Activated CD4-positive, alpha-beta T cell treated with anti-CD3 and anti-CD28 coated beads for 36 hours (primary cell): ENCODE data around the gene LSMEM2. TPM values are rescaled to one million over a fixed set of nuclear protein-coding genes. Genes with fewer than 3 reads are reported as not detected.

ENCODE experiments used
- ATAC-seq: fragments of 200-7000 bp; cut with Tn5 transposase; one replicate; pipeline ENCODE4 v1.10.0; 2021; ENCODE audit warnings: mild to moderate bottlenecking, moderate library complexity
- CTCF ChIA-PET: fragments of 350-600 bp; sonication (Branson Sonifier 250); formaldehyde crosslinking; loops from one replicate; lab custom pipeline; 2021; ENCODE audit warnings: antibody characterized with exemption; lab: Charles Lee
- POLR2A ChIA-PET: fragments of 350-600 bp; sonication (Branson Sonifier 250); formaldehyde crosslinking; loops from one replicate; lab custom pipeline; 2021; ENCODE audit warnings: antibody characterized with exemption, inconsistent platforms; lab: Charles Lee
- DNase-seq: peaks from one replicate; pipeline ENCODE4 v3.0.0-alpha.2; 2020
- H3K27ac Mint-ChIP-seq: one replicate; pipeline ENCODE4 v1.8.0; 2021; ENCODE audit warnings: mixed read lengths
- H3K27me3 Mint-ChIP-seq: one replicate; pipeline ENCODE4 v1.8.0; 2021; ENCODE audit warnings: mixed read lengths
- H3K36me3 Mint-ChIP-seq: one replicate; pipeline ENCODE4 v1.8.0; 2021; ENCODE audit warnings: low read depth, mixed read lengths
- H3K4me1 Mint-ChIP-seq: one replicate; pipeline ENCODE4 v1.8.0; 2021; ENCODE audit warnings: mixed read lengths
- H3K4me3 Mint-ChIP-seq: one replicate; pipeline ENCODE4 v1.8.0; 2021; ENCODE audit warnings: mild to moderate bottlenecking, moderate library complexity, mixed read lengths
- H3K9me3 Mint-ChIP-seq: one replicate; pipeline ENCODE4 v1.8.0; 2021; ENCODE audit warnings: low read depth, mixed read lengths
- intact Hi-C, 2 experiments: fragments of 100-400 bp; cut with DNase I in 1 of 2; cut with micrococcal nuclease in 1 of 2; formaldehyde crosslinking; loops; one replicate each; pipeline versions ENCODE4 v1.14.2 to v1.15.1; 2022 to 2024; cut with DNase I, micrococcal nuclease
- total RNA-seq, 2 experiments: library from RNA; stranded (reverse); gene quantifications; one replicate each; pipeline ENCODE4 v1.2.3, GENCODE V29; 2021

Gene LSMEM2
- total RNA-seq, 2 experiments from 2014 or later: not detected

DNA sequence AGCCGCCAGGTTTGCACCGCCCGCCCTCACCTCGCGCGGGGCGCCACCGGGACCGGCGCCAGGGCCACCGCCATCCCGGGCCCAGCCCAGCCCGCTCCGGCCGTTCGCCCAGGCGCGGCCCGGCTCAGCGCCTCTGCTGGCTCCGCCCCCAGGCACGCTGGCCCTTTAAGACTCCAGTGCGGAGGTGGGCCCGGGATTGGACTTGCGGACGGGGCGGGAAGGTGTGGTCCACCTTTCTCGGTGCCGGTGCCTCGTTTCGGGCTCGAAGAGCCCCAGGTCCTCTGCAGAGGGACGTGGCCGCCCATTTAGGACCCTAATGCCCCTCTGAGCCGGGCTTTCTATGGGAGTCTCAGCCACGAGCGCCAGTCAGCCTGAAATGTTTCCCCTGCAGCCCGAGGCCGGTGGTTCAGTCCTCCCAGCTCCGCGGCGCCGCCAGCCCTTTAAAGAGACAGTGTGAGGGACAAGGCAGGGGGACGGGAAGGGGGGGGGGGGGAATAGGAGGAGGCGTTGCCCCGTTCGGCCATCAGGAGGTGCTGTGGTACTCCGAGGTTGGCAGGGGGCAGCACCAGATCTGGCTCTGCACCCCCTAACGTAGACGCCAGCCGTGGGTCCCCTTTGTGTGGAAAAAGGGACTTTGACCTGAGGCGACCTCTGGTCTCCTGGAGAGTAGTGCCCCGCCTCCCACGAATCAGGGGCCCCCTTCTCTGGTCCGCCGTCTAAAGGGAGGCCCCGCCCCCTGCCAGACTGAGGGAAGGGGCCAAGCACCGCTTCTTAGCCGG lies 42.6 kb downstream of the LSMEM2 start:
- Mint-ChIP-seq H3K36me3 (no peaks in the 10 kb centered on the region), H3K9me3 (no peaks in the 10 kb centered on the region)

DNA sequence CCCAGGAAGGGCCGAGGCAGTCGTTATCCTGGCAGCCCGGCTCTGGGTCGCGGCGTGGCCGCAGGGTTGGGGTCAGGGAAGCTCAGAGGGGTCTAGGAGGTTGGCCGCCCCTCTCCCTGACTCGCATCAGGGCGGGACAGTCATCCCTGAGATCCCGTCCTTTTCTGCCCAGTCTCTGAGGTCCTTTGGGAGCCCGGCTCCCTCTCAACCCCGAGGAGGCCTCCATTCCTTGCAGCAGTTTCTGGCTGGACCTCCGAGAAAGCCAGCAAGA lies 43.2 kb downstream of the LSMEM2 start:
- ATAC-seq (no peak), DNase-seq (no peak)
- H3K27me3 Mint-ChIP-seq: no peaks in the 10 kb centered on the region
- H3K4me1 Mint-ChIP-seq: peaks cover 37% of the 10 kb centered on the region
- H3K4me3 Mint-ChIP-seq: peak overlapping the region; percentile 70
- H3K36me3 Mint-ChIP-seq: no peaks in the 10 kb centered on the region
- intact Hi-C loops: loop anchor here in 1 of 2 experiments (10.0 kb wide), 1 partner anchor 47 kb away; the partner anchor contains the start of gene LSMEM2
- ChIA-PET POLR2A (interaction anchor here (1.0 to 1.8 kb wide), 2 partner anchors 15 to 23 kb away, joined by 3 to 4 read pairs; partner anchors contain the start of genes HYAL3 and NAA80), CTCF (interaction anchor here (2.0 to 3.4 kb wide), 2 partner anchors 10 to 15 kb away, joined by 6 to 27 read pairs; no protein-coding TSS in a partner anchor)
- H3K27ac Mint-ChIP-seq: no peak overlapping the region
- no peaks in the 10 kb centered on the region for H3K9me3 Mint-ChIP-seq

More for the DNA sequence above, 42.6 kb downstream of the LSMEM2 start:
- no peaks in the 10 kb centered on the region for H3K27me3 Mint-ChIP-seq
- intact Hi-C loops: loop anchor here (1.0 to 10.0 kb wide), 10 partner anchors 15 to 127 kb away; partner anchors contain the start of genes HYAL3 (in 2 of the 2), NAA80 (in 2 of the 2), IFRD2 (in 1 of the 2) and LSMEM2 (in 1 of the 2)
- peak; percentile 90 for DNase-seq
- H3K27ac Mint-ChIP-seq: peak overlapping the region; percentile 85
- POLR2A ChIA-PET: interaction anchor here (0.7 to 1.8 kb wide), 2 partner anchors 16 to 22 kb away, joined by 3 to 4 read pairs; no protein-coding TSS in a partner anchor
- peak overlapping the region; percentile 84 for H3K4me3 Mint-ChIP-seq
- peaks cover 38% of the 10 kb centered on the region for H3K4me1 Mint-ChIP-seq
- peak; percentile 79 for ATAC-seq
- CTCF ChIA-PET: interaction anchor here (0.5 to 2.0 kb wide), 3 partner anchors 10 to 271 kb away, joined by 3 to 6 read pairs (median 3); no protein-coding TSS in a partner anchor

DNA sequence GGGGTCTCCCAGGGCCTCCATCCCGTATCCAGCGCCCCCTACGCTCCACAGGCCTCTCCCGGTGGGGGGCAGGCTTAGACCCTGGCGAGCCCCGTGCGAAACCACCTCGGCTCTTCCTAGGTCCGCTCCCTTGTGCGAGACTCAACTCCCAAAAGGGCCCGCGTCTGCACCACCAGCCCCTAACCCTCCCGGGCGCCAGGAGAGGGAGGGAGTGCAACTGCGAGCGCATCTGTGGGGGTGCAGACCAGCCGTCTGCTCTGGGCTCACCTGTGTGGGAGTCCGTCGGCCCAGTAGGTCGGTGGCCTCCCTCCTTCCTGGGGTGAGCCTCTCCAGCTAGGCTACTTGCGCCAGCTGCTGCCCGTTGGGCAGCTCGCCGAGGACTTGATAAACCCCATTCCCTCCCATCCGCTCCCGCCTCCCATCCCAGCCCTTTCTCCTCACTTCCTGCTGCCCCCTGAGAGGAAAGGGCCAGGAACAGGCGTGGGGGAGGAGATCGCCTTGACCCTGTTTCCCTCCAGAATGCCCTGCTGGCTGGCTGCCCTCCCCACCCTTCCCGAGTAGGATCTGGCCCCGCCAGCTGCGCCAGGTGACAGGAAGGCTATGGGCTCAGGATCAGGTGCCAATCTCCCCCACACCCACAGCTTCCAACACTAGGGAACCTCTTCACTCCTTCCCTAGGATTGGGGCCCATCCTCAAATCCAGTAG lies 43.7 kb downstream of the LSMEM2 start, which contains the start of gene HYAL2:
TSS of gene HYAL2 (minus strand) at position 360 of the 706 bp plus-strand sequence. CDS start 2,256 bp downstream, outside the sequence.
- Mint-ChIP-seq H3K36me3 (no peaks in the 10 kb centered on the region), H3K27ac (peak within 1 kb of the TSS; percentile 85), H3K4me1 (peaks cover 36% of the 10 kb centered on the region), H3K27me3 (no peaks in the 10 kb centered on the region), H3K4me3 (peak within 1 kb of the TSS; percentile 70), H3K9me3 (no peaks in the 10 kb centered on the region)
- CTCF ChIA-PET: interaction anchor here (0.7 to 3.4 kb wide), 4 partner anchors 9 to 59 kb away, joined by 3 to 27 read pairs (median 6); partner anchors contain the start of gene IFRD2
- ATAC-seq: no peak
- POLR2A ChIA-PET: interaction anchor here (1.0 kb wide), 1 partner anchor 23 kb away, joined by 3 read pairs; the partner anchor contains the start of genes HYAL3 and NAA80
- DNase-seq: no peak
- intact Hi-C loops: loop anchor here in 1 of 2 experiments (10.0 kb wide), 1 partner anchor 48 kb away; the partner anchor contains the start of gene LSMEM2

DNA sequence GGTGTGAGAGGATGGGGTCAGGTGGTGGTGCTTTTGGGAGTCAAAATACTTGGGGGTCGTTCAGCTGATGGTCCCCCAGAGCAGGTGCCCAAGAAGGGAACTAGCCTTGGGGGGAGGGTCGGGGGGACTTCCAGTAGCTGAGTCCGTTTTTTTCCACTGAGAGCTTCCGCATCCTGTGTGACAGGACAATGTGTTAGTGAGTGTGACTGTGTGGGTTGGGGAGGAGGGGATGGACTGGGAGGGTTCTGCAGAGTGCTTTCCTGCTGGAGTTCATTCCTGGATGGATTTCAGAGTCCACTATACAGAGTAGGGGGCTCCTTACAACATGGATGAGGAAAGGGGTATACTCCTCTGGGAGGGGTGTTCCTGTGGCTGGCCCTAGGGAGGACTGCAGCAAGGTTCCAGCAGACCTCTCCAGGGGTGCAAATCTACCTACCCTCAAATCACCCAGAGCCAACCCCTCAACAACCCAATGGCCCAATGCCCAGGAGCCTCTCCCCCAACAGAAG lies 44.3 kb downstream of the LSMEM2 start:
- intact Hi-C loops: loop anchor here in 1 of 2 experiments (10.0 kb wide), 1 partner anchor 48 kb away; the partner anchor contains the start of gene LSMEM2
- ChIA-PET POLR2A (interaction anchor here (1.0 kb wide), 1 partner anchor 24 kb away, joined by 3 read pairs; the partner anchor contains the start of genes HYAL3 and NAA80), CTCF (interaction anchor here (0.6 to 3.4 kb wide), 6 partner anchors 9 to 1832 kb away, joined by 3 to 27 read pairs (median 4); partner anchors contain the start of genes IFRD2 and RASSF1)
- peaks cover 37% of the 10 kb centered on the region for H3K4me1 Mint-ChIP-seq
- no peaks in the 10 kb centered on the region for H3K9me3 Mint-ChIP-seq
- ATAC-seq (no peak), DNase-seq (no peak)
- peak overlapping the region; percentile 42 for H3K27ac Mint-ChIP-seq
- H3K4me3 Mint-ChIP-seq: peak overlapping the region; percentile 12
- H3K27me3 Mint-ChIP-seq: no peaks in the 10 kb centered on the region
- H3K36me3 Mint-ChIP-seq: no peaks in the 10 kb centered on the region

DNA sequence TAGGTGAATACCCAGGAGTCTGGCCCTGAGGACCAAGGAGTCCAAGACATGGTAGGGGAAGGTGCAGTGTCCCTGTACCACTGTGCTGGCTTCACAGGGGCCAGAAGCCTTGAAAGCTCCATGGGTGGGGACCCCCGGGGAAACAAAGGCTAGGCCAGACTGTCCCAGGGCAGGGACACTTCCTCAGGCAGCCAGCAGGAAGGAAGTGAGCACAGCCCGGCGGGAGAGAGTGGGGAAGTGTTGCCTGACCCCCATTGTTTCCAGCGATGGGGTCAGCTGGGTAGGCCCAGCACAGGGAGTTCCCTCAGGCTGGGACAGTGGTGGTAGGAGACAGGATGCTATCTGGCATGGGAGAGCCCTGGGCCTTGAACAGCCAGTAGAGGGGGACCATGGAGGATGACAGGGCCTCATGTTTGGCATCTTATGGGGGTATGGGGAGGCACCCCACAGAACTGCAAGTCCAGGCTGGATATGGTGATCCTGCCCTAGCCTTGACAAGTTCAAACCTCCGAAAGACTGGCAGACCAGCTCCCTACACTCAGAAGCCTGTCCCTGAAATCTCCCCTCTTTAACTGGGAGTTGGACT lies 44.8 kb downstream of the LSMEM2 start:
- no peak for DNase-seq
- Mint-ChIP-seq H3K4me1 (peaks cover 38% of the 10 kb centered on the region), H3K9me3 (no peaks in the 10 kb centered on the region), H3K27ac (peak overlapping the region; percentile 6), H3K36me3 (peaks cover 3% of the 10 kb centered on the region), H3K27me3 (no peaks in the 10 kb centered on the region), H3K4me3 (no peak overlapping the region)
- ATAC-seq: no peak
- CTCF ChIA-PET: interaction anchor here (0.5 to 3.4 kb wide), 16 partner anchors 11 to 1831 kb away, joined by 3 to 27 read pairs (median 4); partner anchors contain the start of genes CYB561D2, HYAL3, IFRD2 and NAA80
- intact Hi-C loops: loop anchor here (1.0 to 10.0 kb wide), 2 partner anchors 49 kb away; partner anchors contain the start of gene LSMEM2 (in 1 of the 2)
- POLR2A ChIA-PET: interaction anchor here (1.0 kb wide), 1 partner anchor 13 kb away, joined by 3 read pairs; no protein-coding TSS in a partner anchor

DNA sequence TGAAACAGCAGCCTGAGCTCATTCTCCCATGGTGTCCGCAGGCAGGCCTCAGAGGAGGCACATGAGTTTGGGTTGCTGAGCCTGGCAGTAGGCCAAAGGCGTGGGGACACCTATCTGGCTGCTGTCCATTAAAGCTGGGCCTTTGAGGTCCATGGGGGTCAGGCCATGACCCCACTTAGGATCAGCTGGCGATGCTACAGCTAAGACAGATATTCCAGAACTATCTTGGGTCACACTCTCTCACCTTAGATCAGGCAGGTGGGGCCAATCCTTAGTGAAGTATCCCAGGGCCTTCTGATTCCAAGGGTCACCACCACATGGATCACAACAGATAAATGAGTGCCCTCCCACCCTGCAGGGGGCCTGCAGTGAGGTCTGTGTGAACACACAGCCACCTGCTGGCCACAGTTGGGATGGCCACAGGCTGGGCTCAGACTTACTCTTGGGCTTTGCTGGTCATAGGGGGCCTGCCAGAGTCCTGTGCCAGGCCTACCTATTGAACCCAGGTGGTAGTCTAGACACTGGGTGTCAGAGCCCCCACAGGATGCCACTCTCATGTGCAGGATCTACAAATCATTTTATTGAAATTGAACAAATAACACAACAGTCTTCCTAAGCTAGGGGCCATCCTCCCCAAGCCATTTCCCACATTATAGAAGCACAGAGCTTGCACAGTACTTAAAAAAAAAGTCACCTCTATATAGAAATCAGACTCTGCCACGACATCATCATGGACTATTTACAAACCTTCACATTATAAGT lies 45.6 kb downstream of the LSMEM2 start:
- Mint-ChIP-seq H3K4me1 (peaks cover 32% of the 10 kb centered on the region), H3K4me3 (no peak overlapping the region), H3K27ac (no peak overlapping the region), H3K27me3 (no peaks in the 10 kb centered on the region), H3K9me3 (no peaks in the 10 kb centered on the region), H3K36me3 (peaks cover 6% of the 10 kb centered on the region)
- DNase-seq (peak; percentile 79), ATAC-seq (peak; percentile 32)
- intact Hi-C loops: loop anchor here (1.0 to 10.0 kb wide), 3 partner anchors 50 to 87 kb away; partner anchors contain the start of genes GNAI2 (in 1 of the 2) and LSMEM2 (in 1 of the 2)
- POLR2A ChIA-PET: interaction anchor here (1.0 kb wide), 1 partner anchor 13 kb away, joined by 3 read pairs; no protein-coding TSS in a partner anchor
- CTCF ChIA-PET: interaction anchor here (0.5 to 3.4 kb wide), 18 partner anchors 10 to 783 kb away, joined by 3 to 27 read pairs (median 4); partner anchors contain the start of genes CYB561D2, GNAI2, HYAL3 and NAA80

DNA sequence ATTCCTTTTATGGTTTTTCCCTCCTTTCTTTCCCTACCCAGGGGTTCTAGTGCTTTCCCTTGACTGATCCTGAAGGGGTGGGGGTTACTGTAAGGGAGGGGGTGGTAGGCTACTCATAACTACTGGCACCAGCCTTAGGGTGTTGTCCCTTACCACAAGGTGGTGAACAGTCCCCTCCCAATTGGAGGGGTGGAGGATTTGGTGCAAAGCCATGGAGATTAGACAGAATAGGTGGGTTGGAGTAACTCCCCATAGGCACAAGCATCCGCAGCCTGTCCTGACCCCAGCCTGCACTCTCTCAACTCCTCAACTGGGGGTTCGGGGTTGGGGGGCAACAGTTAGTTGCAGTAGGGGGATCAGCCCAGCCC lies 46.2 kb downstream of the LSMEM2 start:
- no peaks in the 10 kb centered on the region for H3K9me3 Mint-ChIP-seq
- ChIA-PET CTCF (interaction anchor here (0.6 to 3.4 kb wide), 9 partner anchors 9 to 614 kb away, joined by 3 to 27 read pairs (median 7); partner anchors contain the start of genes CYB561D2, GNAI2, HYAL3 and NAA80), POLR2A (no interaction called here)
- no peak overlapping the region for H3K27ac Mint-ChIP-seq
- H3K4me1 Mint-ChIP-seq: peaks cover 28% of the 10 kb centered on the region
- ATAC-seq (no peak), DNase-seq (no peak)
- no peak overlapping the region for H3K4me3 Mint-ChIP-seq
- intact Hi-C loops: loop anchor here in 1 of 2 experiments (5.0 to 10.0 kb wide), 2 partner anchors 50 to 88 kb away; partner anchors contain the start of genes GNAI2 and LSMEM2
- peaks cover 9% of the 10 kb centered on the region for H3K36me3 Mint-ChIP-seq
- H3K27me3 Mint-ChIP-seq: no peaks in the 10 kb centered on the region

DNA sequence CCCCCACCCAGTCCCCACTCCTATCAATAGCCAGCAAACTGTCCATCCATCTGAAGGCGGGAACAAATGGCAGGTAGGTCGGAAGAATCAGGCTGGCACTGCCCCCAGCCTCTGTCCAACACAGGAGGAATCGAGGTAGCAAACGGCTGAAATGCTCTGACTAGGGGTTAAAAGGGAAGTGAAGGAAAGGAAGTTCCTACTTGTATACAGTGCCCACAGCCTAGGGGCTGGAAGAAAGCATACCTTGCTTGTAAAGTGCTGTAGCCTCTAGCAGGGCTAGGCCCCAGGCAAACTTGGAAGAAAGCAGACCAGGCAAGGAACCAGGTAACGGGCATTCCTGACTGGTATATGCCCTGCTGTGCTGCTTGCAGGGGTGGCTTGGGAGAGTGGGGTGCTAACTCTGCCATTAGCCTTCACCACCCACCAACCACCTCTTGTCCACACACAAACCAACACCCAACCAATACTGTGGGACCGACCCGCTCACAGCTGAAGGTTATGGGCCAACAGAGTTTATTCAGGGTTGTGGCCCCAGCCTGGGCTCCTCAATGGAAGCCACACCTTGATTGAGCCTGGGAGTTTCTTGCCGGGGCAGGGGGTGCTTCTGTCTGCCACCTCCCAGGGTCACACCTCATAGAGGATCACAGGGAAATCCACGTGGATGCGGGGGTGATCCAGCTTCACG lies 46.8 kb downstream of the LSMEM2 start:
- Mint-ChIP-seq H3K36me3 (peaks cover 15% of the 10 kb centered on the region), H3K27ac (no peak overlapping the region), H3K27me3 (no peaks in the 10 kb centered on the region), H3K9me3 (no peaks in the 10 kb centered on the region), H3K4me3 (no peak overlapping the region), H3K4me1 (peaks cover 23% of the 10 kb centered on the region)
- DNase-seq (no peak), ATAC-seq (no peak)
- intact Hi-C loops: loop anchor here in 1 of 2 experiments (5.0 to 10.0 kb wide), 2 partner anchors 51 to 88 kb away; partner anchors contain the start of genes GNAI2 and LSMEM2
- ChIA-PET CTCF (interaction anchor here (0.6 to 3.6 kb wide), 7 partner anchors 11 to 90 kb away, joined by 4 to 27 read pairs (median 5); partner anchors contain the start of genes GNAI2, HYAL3, NAA80 and ZMYND10), POLR2A (no interaction called here)

DNA sequence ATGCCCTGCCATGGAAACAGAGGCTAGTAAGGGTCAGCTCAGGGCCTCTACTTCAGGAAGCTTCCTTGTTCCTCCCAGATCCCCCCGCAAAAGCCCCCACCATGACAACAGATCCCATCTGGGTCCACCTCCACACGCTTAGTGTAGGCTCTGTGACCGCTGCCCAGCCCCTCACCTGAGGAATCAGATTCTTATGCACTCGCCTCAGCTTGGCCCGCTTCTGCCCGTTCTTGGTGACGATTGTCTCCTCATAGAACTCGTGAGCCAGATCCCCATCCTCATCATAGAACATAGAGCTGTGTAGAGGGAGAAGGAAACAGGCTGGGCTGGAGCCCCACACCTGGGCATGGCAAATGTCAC lies 47.3 kb downstream of the LSMEM2 start:
- Mint-ChIP-seq H3K36me3 (peaks cover 20% of the 10 kb centered on the region), H3K27ac (no peak overlapping the region), H3K4me1 (peaks cover 22% of the 10 kb centered on the region), H3K27me3 (no peaks in the 10 kb centered on the region), H3K9me3 (no peaks in the 10 kb centered on the region), H3K4me3 (no peak overlapping the region)
- ATAC-seq: no peak
- ChIA-PET CTCF (interaction anchor here (0.6 to 3.6 kb wide), 4 partner anchors 10 to 1152 kb away, joined by 3 to 16 read pairs (median 4); partner anchors contain the start of genes HYAL3, NAA80 and ZMYND10), POLR2A (no interaction called here)
- no peak for DNase-seq
- intact Hi-C loops: loop anchor here in 1 of 2 experiments (5.0 to 10.0 kb wide), 2 partner anchors 51 to 89 kb away; partner anchors contain the start of genes GNAI2 and LSMEM2
